Stimulated activated CD8-positive, alpha-beta memory T cell treated with anti-CD3 and anti-CD28 coated beads, Interleukin-7, amount 100 ng/mL, for 24 hours (primary cell): ENCODE data around the gene ABCA3.
"Not testable (repeated sequence)": the region's sequence is repeated elsewhere in the genome, so short reads cannot be mapped to it uniquely, and the experiment has no call there.

Experiments used
- DNase-seq: peaks from one replicate; pipeline ENCODE4 v3.0.0-alpha.2; 2020; ENCODE audit warnings: low read depth

The ABCA3 gene

DNA sequence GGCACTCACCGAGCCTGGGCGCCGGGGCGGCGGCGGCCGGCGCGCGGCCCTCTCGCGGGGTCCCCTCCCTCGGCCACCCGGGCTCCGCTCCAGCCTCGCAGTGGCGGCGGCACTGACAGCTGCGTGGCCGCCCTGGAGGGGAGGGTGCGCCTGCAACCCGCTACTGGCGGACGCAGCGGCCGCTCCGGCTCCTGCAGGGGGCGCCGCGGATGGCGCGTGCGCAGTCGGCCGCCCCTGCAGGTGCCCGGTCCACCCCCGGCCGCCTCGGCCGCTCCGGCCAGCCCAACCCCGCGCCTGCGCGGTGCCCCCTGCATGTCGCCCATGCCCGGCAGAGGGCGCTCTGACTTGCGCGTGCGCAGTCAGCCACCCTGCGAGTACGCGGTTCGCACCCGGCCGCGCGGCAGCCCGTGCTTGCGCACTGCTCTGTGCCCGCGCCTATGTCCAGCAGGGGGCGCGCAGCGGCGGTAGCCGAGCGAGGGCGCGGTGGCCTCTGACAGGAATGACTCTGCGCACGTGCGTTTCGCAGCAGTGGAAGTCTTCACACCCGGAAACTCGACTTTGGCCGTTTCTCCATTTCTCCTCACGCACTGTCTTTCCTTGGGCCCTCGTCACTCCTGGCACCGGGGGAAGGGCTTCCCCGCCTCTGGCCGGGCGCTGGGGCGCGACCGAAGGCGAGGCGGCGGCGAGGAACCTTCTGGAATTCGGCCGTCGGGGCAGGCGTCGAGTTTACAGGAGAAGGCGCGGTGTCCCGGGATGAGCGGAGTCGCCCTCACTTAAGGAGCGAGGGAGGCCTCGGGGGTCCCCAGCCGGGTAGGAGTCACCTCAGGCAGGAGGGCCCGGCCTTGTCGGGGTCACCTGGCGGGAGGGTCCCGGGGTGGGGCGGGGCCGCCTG, at the start of gene ABCA3:
Gene ABCA3 (minus strand): TSS at position 165 of the 892 bp plus-strand sequence. CDS start 14,262 bp downstream, outside the sequence.
- peak; percentile 90 for DNase-seq

DNA sequence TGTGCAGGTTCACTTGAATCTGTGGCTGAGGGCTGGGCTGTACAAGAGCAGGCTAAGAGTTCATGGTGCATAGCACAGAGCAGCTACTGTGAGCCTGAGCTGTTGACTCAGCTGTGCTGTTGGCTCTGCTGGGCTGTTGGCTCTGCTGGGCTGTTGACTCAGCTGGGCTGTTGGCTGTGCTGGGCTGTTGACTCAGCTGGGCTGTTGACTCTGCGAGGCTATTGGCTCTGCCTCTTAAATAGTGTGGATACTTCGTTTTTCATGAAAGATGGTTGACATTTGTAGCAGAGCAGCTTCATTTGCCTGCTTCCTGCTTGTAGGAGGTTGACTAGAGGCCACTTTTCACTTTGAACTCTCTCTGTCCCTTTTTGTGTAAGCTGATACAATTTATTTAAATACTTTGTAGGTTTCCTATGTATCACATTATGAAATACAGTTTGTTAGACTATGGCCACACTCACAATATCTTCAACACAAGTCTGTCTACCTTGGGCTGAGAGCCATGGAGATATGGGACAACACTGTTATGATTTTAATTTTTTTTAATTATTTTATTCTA, 48.4 kb upstream of the ABCA3 start:
- no peak for DNase-seq

DNA sequence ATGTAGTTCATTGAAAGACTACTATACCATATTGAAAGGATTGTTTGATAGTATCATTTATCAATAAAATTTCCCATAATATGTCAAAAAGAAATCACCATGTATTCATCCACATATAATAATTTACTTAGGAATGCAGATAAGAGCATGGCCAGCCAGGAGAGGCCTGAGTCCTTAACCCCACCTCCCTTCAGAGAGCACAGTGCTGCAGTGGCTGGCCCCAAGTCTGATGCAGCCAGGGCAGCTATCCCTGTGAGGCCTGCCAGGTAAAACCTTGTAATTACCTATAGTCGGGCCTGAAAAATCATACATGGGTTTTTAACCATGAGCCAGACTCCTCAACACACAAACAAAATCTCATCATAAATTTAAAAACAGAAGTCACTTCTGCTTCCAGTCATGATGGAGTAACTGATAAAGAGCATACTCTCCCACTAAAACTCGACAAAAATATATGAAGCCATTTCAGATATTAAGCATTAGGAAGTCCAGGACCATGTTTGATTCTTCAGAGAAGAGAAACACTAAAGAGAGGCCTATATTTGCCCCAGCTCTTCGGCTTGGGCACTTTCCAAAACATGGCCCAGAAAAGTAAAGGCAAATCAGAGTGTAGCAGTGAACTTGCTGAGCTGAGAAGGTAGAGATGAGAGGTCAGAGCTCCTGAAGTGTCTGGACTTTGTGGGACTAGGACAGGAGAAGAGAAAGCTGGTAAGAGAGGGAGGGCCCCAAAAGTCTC, 47.8 kb upstream of the ABCA3 start:
- DNase-seq: no peak

GRCh38 chr16:2386990-2387389, 46.5 kb upstream of the ABCA3 start:
- no peak for DNase-seq

- DNase-seq: not testable (repeated sequence)
Measured at GRCh38 chr16:2385982-2386381, 45.5 kb upstream of the ABCA3 start.

GRCh38 chr16:2385190-2385836, 44.8 kb upstream of the ABCA3 start:
- no peak for DNase-seq

DNA sequence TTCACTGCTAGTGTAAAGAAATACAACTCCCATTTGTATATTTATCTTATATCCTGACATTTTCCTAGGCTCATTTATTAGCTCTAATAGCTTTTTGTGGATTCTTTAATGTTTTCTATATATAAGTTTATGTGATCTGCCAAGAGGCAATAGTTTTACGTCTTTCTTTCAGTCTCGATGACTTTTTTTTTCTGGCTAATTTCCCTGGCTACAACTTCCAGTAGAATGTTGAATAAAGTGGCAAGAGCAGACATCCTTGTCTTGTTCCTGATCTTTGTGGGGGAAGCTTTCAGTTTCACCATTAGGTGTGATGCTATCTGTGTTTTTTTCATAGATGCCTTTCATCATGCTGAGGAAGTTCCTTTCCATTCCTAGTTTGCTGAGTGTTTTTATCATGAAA, 43.9 kb upstream of the ABCA3 start:
- no peak for DNase-seq

DNA sequence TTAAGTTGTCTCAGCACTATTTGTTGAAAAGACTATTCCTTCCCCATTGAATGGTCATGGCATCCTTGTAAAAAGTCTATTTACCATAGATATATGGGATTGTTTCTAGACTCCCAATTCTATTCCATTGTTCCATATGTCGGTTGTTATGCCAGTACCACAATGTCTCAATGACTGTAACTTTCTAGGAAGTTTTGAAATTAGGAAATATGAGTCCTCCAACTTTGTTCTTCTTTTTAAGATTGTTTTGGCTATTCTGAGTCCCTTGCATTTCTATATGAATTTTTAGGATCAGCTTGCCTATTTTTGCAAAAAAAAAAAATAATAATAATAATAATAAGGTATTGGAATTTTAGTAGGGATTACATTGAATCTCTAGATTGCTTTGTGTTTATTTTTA, 43.0 kb upstream of the ABCA3 start:
- no peak for DNase-seq

- DNase-seq: no peak
Measured at GRCh38 chr16:2374644-2375043, 34.1 kb upstream of the ABCA3 start.

DNA sequence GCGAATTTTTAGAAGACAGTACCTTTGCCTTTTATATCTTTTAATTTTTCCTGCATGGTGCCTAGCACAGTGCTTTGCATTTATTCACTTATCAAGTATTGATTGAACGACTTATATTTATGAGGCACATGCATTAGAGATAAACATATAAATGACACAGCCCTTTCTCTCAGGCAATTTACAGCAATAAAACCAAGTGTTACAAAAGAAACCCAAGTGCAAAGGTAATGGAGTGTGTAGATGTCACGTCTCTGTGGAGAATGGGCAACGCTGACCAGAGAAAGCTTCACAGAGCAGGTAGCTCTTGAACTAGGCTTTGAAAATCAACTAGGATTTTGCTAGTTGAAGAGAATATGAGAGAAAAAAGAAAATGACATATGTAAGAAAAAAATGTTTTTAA, 32.6 kb upstream of the ABCA3 start:
- DNase-seq: no peak

DNA sequence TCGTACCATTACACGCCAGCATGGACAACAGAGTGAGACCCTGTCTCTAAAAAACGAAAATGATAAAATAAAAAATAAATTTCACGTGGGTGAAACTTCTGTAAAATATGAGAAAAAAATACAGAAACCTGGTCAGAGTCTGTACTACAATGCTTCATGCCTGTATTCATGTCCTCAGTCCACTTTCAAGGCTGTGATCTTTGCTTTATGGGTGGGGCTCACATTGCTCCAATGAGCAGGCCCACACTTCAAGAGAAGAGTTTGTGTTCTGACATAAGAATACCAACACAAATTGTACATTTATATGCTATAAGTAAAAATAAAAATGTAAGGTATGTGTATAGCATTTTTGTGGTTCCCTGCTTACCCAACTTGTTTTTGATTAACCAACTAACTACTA, 32.2 kb upstream of the ABCA3 start:
- no peak for DNase-seq

- DNase-seq: no peak
Measured at GRCh38 chr16:2371421-2371820, 30.9 kb upstream of the ABCA3 start.

- DNase-seq: no peak
Measured at GRCh38 chr16:2370721-2371120, 30.2 kb upstream of the ABCA3 start.

GRCh38 chr16:2366660-2367309, 26.3 kb upstream of the ABCA3 start:
- DNase-seq: no peak

- DNase-seq: no peak
Measured at GRCh38 chr16:2365397-2366294, 25.1 kb upstream of the ABCA3 start.

DNA sequence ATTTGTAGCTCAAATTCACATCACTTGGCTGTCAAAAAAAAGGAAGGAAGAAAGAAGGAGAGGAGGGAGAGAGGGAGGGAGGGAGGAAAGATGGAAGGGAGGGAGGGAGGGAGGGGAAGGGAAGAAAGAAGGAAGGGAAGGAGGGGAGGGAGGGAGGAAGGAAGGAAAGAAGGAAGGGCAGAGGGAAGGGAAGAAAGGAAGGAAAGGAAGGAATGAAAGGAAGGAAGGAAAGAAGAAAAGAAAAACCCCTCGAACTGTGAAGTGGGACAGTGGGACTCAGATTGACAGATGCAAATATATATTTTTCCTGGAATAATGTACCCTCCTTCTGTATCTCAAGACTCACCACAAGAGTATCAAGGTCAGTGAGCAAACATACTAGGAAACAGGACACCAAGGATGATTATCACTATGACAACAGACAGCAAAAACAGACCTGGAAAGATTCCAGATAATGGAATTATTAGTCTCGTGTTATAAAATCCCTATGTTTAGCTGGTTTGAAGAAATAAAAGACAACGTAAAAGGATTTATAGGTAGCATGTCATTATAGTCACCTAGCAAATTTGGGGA, 24.2 kb upstream of the ABCA3 start:
- no peak for DNase-seq

DNA sequence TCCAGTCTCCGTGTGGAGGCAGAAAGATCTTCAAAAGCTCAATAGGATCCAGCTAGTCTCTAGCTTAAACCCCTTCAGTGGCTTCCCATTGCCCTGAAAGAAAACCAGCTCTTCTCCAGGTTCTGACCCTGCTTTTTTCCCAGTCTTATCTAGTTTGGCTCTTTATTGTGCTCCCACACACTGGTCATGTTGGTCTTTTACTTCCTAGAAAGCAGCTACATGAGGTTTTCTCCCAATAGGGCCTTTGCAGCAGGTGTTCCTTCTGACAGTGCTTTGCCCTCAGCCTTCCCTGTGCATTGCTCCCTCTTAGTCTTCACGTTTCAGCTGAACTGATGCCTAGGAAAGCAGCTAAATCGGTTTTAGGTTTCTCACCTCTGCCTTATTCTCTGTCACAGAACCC, 21.7 kb upstream of the ABCA3 start:
- DNase-seq: no peak

- no peak for DNase-seq
Measured at GRCh38 chr16:2361129-2361528, 20.6 kb upstream of the ABCA3 start.

GRCh38 chr16:2359919-2360318, 19.4 kb upstream of the ABCA3 start:
- DNase-seq: no peak

DNA sequence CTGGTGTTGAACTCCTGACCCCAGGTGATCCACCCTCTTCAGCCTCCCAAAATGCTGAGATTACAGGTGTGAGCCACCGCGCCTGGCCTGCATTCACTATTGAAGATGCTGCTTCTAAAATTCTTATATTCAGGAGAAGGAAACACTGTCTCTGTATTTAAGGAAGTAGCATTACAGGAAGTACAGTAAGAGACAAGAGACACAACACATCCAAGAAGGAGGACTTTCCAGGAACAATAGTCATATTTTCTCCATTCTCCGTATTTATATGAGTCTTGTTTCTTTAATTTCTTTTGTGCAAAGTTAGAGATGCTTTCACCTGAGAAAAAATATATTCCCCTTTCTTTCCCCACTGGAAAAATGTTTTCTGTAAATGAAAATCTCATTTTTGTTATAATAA, 18.3 kb upstream of the ABCA3 start:
- no peak for DNase-seq

- no peak for DNase-seq
Measured at GRCh38 chr16:2357331-2357730, 16.8 kb upstream of the ABCA3 start.
